Skeletal muscle satellite cell (primary cell): ENCODE data around the gene CYS1.

ENCODE experiments used
- H3K27me3 ChIP-seq: 2 replicates; pipeline ENCODE4 v1.7.0; 2013; ENCODE audit warnings: low read length; ENCODE audit not compliant: control insufficient read depth, insufficient read depth
- H3K36me3 ChIP-seq: 2 replicates; pipeline ENCODE4 v1.7.0; 2013; ENCODE audit warnings: mild to moderate bottlenecking, control low read depth, low read length; ENCODE audit not compliant: insufficient read depth
- H3K4me1 ChIP-seq: 2 replicates; pipeline ENCODE4 v1.7.0; 2013; ENCODE audit warnings: low read length; ENCODE audit not compliant: control insufficient read depth, insufficient read depth
- H3K4me2 ChIP-seq: 2 replicates; pipeline ENCODE4 v1.7.0; 2013; ENCODE audit warnings: mild to moderate bottlenecking, low read length
- H3K4me3 ChIP-seq: 2 replicates; pipeline ENCODE4 v1.7.0; 2013; ENCODE audit warnings: low read length
- H3K9ac ChIP-seq: 2 replicates; pipeline ENCODE4 v1.7.0; 2013; ENCODE audit warnings: mild to moderate bottlenecking, low read depth, low read length, moderate library complexity
- H3K9me3 ChIP-seq: replicated peaks from 2 replicates; pipeline ENCODE4 v1.7.0; 2013; ENCODE audit warnings: mild to moderate bottlenecking, control low read depth, low read length

The CYS1 gene

DNA sequence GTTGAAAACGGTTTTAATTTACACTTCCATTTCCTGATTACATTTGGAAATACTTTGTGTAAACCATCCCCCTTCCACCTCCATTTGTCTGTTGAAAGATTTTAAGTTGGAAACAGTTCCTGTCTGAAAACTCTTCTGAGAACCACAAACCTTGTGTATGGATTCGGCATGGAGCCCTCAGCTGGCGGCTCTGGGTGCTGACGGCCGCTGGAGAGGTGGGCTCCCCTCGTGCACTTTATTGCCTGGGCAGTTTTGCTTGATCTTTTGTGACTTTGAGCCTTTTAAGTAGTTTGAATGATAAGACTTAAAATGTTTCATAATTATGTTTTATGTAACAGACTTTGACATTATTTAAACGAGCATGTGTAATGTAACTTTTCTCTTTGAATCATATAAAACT, 25.8 kb downstream of the CYS1 start:
- no peaks in the 10 kb centered on the region for H3K27me3 ChIP-seq
- no peaks in the 10 kb centered on the region for H3K9me3 ChIP-seq
- H3K4me3 ChIP-seq = no peak overlapping the region
- no peak overlapping the region for H3K9ac ChIP-seq
- H3K4me1 ChIP-seq = peaks cover 11% of the 10 kb centered on the region
- no peaks in the 10 kb centered on the region for H3K36me3 ChIP-seq
- no peak overlapping the region for H3K4me2 ChIP-seq

DNA sequence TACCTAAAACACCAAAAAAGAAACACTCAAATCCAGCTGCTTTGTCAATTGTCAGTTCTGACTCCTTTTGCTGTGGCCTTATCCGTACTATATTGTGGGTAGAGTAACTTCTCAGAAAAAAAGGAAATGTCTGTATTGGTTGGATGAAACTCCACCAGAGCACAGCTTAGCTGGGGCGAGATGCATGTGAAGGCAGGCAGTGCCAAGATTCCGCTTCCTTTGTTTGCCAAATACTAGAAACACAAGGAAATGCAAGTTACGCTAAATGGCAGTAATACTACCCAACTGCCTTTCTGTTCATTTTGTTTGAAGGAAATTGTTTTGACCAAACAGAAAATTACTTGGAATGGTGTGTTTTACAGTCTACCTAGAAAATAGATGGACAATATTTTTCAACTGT, 26.9 kb downstream of the CYS1 start:
- Histone ChIP-seq H3K9ac (no peak overlapping the region), H3K9me3 (no peaks in the 10 kb centered on the region), H3K27me3 (no peaks in the 10 kb centered on the region), H3K4me3 (no peak overlapping the region), H3K4me1 (peaks cover 11% of the 10 kb centered on the region), H3K36me3 (no peaks in the 10 kb centered on the region), H3K4me2 (no peak overlapping the region)

DNA sequence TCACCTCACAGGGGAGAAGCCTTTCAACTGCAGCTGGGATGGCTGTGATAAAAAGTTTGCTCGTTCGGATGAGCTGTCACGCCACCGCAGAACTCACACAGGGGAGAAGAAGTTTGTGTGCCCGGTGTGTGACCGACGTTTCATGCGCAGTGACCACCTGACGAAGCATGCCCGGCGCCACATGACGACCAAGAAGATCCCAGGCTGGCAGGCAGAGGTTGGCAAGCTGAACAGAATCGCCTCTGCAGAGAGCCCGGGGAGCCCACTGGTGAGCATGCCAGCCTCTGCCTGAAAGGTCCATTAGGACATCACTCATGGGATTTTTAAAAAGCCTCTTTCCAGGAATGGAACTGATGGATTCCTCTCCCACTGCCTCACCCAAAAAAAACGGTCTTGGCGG, 28.0 kb downstream of the CYS1 start:
- Histone ChIP-seq H3K27me3 (no peaks in the 10 kb centered on the region), H3K36me3 (no peaks in the 10 kb centered on the region)

DNA sequence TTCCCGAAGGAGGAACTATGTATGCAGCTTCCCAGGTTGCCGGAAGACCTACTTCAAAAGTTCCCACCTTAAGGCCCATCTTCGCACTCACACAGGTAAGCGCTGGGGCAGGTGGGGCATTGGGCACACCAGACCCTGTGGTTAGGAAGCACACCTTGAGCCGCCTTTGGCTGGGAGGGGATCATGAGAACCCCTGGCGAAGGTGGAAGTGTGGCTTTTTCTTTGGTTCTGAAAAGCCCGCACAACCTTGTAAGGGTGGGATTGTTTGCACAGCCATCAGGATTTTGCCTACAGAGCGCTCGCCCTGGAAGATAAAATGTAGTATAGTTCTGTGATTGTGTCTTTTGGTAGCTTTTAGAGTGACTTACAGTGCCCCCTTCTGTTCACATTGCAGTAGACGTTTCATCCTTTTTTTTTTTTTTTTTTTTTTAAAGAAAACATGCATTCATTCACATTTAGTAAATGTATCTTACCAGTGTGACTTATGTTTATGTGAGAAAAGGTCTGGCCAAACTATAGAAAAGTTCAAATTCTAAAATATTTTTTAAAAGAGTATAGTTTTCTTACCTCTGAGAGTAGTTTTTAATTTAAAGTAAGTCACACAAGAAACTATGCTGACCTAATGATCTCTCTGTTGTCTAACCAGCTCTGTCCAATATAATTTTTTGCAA, 31.6 kb downstream of the CYS1 start:
- Histone ChIP-seq H3K27me3 (no peaks in the 10 kb centered on the region), H3K4me3 (no peak overlapping the region), H3K4me2 (no peak overlapping the region), H3K9ac (no peak overlapping the region), H3K4me1 (peaks cover under 1% of the 10 kb centered on the region), H3K9me3 (no peaks in the 10 kb centered on the region), H3K36me3 (no peaks in the 10 kb centered on the region)

More for the DNA sequence above, 28.0 kb downstream of the CYS1 start:
- Histone ChIP-seq H3K4me3 (no peak overlapping the region), H3K4me2 (no peak overlapping the region), H3K9me3 (no peaks in the 10 kb centered on the region), H3K4me1 (peaks cover 6% of the 10 kb centered on the region), H3K9ac (no peak overlapping the region)

DNA sequence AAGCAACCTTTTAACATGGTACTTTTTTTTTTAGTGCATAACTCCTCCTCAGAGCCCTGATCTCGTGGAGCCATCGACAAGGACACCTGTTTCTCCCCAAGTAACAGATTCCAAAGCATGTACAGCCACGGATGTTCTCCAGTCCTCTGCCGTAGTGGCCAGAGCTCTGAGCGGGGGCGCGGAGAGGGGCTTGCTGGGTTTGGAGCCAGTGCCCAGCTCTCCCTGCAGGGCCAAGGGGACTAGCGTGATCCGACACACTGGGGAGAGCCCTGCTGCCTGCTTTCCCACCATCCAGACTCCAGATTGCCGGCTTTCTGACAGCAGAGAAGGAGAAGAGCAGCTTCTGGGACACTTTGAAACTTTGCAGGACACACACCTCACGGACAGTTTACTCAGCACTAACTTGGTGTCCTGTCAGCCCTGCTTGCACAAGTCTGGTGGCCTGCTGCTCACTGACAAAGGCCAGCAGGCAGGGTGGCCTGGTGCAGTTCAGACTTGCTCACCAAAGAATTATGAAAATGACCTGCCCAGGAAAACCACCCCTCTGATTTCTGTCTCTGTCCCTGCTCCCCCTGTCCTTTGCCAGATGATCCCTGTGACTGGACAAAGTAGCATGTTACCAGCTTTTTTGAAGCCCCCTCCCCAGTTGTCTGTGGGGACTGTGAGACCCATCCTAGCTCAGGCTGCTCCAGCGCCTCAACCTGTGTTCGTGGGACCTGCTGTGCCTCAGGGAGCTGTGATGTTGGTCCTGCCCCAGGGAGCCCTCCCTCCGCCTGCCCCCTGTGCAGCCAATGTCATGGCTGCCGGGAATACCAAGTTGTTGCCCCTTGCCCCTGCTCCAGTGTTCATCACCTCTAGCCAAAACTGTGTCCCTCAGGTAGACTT, 32.4 kb downstream of the CYS1 start:
- Histone ChIP-seq H3K4me3 (no peak overlapping the region), H3K4me2 (no peak overlapping the region), H3K27me3 (no peaks in the 10 kb centered on the region), H3K9ac (no peak overlapping the region), H3K36me3 (no peaks in the 10 kb centered on the region), H3K9me3 (no peaks in the 10 kb centered on the region), H3K4me1 (peaks cover 4% of the 10 kb centered on the region)

DNA sequence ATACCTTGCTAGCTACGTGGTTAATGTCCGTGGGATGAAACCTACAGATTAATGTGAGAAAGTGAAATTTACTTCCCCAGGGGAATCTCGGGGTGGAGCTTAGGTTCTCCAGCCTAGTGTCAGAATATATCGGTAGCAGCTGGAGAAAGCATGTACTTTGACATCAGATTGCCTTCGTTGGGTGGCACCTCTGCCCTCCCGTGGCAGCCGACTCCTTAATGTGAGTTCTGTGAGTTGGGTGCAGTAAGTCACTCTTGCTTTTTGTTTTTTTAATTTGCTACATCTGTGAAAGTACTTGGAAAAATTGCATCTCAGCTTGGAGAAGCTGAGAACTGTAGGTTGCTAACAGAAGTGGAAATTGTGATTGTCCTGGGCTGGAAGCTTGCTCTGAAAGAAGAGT, 33.3 kb downstream of the CYS1 start:
- no peaks in the 10 kb centered on the region for H3K9me3 ChIP-seq
- H3K4me3 ChIP-seq = no peak overlapping the region
- no peak overlapping the region for H3K9ac ChIP-seq
- H3K4me2 ChIP-seq = no peak overlapping the region
- no peaks in the 10 kb centered on the region for H3K27me3 ChIP-seq
- no peaks in the 10 kb centered on the region for H3K36me3 ChIP-seq
- peaks cover 6% of the 10 kb centered on the region for H3K4me1 ChIP-seq

DNA sequence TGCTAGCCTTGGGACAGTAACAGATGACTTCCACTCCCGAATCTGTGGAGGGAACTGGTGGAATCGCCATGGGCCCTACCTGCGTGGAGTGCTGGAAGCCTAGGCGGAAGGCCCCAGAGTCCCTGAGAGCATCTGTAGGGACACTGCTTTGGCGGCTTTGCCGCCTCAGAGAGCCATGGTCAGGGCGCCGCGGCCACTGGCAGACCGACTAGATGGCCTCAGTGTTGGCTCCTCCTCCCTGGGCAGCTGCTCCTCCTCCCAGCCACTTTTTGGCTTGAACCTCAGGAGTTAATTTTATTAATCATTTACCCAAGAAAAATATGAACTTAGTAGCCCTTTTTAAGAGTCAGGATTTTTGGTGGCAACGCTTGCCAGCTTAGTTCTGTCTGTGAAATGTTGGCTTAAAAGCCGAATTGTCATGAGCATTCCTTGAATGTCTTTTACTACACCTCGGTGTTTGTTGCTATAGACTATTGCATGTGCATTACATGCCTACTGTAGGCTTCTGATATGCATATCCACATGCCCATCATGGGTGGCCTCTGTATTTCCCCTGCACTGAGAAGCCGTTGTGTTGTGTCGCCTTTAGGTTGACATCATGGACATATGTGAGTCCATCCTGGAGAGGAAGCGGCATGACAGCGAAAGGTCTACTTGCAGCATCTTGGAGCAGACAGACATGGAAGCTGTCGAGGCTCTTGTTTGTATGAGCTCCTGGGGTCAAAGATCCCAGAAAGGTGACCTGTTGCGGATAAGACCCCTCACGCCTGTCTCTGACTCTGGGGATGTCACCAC, 34.5 kb downstream of the CYS1 start:
- no peaks in the 10 kb centered on the region for H3K36me3 ChIP-seq
- H3K4me1 ChIP-seq = peaks cover 6% of the 10 kb centered on the region
- no peaks in the 10 kb centered on the region for H3K9me3 ChIP-seq
- no peak overlapping the region for H3K4me3 ChIP-seq
- H3K9ac ChIP-seq = no peak overlapping the region
- H3K4me2 ChIP-seq = no peak overlapping the region
- peaks cover under 1% of the 10 kb centered on the region for H3K27me3 ChIP-seq

DNA sequence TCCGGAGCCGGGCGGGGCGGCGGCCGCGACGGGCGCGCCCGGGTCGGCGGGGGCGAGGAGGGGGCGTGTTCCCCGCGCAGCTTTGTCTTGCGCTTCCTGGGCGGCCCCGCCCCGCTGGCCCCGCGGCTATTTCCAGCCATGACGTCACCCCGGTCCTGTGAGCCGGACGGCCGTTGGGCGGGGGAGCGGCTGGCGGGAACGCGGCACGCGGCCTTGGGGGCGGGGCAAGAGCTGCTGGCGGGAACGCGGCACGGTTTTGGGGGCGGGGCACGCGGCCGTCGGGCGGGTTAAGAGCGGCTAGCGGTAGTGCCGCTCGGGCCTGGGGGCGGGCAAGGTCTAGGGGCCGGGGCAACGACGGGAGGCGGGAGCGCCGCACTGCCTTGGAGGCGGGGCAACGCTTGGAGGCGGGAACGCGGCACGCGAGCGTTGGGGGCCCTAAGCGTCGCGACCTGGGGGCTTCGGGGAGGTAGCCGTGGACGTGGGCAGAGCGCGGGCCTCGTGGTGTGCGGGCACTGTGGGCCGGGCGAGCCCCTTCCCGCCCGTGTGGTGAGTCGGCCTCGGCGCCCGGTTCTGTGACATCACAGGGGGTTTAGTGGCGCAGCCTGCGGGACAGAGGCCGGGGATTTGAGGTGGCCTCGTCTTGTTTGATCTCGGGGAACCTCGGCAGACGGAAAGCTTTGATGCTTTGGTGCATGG, 36.2 kb downstream of the CYS1 start:
- Histone ChIP-seq H3K4me1 (peaks cover 10% of the 10 kb centered on the region), H3K4me2 (peak overlapping the region; percentile 87), H3K27me3 (peaks cover 3% of the 10 kb centered on the region), H3K9ac (peak overlapping the region; percentile 82), H3K4me3 (peak overlapping the region; percentile 73), H3K36me3 (no peaks in the 10 kb centered on the region), H3K9me3 (no peaks in the 10 kb centered on the region)

DNA sequence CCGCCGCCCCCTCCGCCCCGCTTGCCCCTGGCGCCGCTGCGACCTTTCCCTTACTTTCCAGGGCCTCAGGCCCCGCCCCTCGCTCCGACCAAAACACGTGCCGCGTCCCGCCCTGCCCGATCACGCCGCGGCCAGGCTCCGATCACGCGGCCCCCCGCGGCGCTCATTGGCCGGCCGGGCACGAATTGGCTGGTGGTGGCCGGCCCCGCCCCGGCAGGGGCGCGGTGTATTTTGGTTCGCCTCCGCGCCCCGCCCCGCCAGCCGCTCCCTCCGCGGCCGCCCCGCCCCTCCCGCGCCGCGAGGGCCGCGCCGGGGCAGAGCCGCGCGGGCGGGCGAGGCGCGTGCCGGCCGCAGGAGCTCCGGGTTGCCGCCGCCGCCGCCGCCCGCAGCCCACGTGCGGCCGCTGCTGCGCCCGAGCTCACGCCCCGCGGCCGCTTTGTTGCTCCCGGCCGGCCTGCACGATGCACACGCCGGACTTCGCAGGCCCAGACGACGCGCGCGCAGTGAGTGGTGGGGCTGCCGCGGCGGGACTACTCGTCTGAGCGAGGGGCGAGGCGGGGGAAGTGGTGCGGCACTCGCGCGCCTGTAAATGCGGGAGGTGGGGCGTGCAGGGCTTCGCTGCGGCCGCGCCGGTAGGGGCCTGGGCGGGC, 36.8 kb downstream of the CYS1 start, which contains the start of gene KLF11:
Gene KLF11 (plus strand): TSS at position 295 of the 650 bp plus-strand sequence. CDS start 167 bp downstream, at position 462.
- Histone ChIP-seq H3K4me3 (peak within 1 kb of the TSS; percentile 73), H3K4me1 (peaks cover 10% of the 10 kb centered on the region), H3K9ac (peak within 1 kb of the TSS; percentile 82), H3K9me3 (no peaks in the 10 kb centered on the region), H3K4me2 (peak within 1 kb of the TSS; percentile 87), H3K36me3 (no peaks in the 10 kb centered on the region), H3K27me3 (peaks cover 3% of the 10 kb centered on the region)

DNA sequence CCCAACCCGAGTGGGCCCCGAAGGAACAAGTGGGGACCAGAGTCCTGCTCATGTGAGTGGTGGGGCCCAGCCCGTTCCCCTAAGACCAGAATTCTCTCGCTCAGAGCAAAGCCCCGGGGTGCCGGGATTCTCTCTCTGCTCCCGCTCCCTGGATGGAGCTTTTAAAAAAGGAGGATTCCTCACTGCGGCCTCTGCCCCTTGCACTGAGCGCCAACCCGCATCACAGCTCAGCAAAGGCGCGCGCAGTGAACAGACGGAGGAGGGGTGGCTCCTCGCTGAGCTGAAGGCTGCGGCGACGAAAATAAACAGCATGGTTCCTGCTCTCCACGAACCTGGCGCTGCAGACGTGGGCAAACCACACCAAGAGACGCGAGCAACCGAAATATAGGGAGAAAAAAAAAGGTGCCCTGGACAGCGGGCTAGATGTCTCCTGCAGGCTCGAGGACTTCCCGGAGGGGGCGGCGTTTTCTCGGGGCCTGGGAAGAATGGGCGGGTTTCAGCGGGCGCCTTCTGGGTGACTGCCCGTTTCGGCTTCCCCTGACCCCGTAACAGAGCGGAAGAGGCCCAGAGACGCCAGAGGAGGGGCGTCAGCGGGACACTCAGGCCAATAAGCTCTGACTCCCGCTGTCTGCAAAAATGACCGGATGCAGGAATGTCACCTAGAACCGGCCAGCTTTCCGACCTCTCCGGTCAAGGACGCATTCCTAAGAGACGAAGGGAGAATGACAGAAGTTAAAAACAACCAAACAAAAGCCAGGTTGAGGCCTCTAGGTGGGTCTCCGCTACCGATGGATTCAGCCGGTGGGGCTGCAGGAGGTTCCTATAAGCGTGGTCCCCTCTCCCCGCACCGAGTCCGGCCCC, 37.7 kb downstream of the CYS1 start:
- Histone ChIP-seq H3K27me3 (peaks cover 3% of the 10 kb centered on the region), H3K9me3 (no peaks in the 10 kb centered on the region), H3K4me1 (peaks cover 16% of the 10 kb centered on the region), H3K36me3 (no peaks in the 10 kb centered on the region), H3K4me3 (peak overlapping the region; percentile 19), H3K9ac (no peak overlapping the region), H3K4me2 (peak overlapping the region; percentile 55)
